Omental fat pad (tissue), 4 donors: ENCODE results near the gene SMPDL3A. TPM values are rescaled to one million over a fixed set of nuclear protein-coding genes. Genes with fewer than 3 reads are reported as not detected.

Experiments
- ATAC-seq: fragments of 150-250 bp; one replicate; pipeline ENCODE4 v1.9.1; 2016; ENCODE audit warnings: mild to moderate bottlenecking, moderate library complexity; ENCODE audit not compliant: low FRiP score
- DNase-seq: peaks from one replicate; pipeline ENCODE4 v3.0.0-alpha.2; 2019; ENCODE audit warnings: low spot score
- total RNA-seq, 4 donors: library from RNA; depleted of rRNA; stranded (reverse); fragments of >200 nt; gene quantifications; one replicate each; pipeline ENCODE4 v1.1.0, GENCODE V29; 2016
- TF ChIP-seq, protein P1 (sequence below), 3 donors: fragments of 450-650 bp; IDR thresholded peaks; one replicate each; pipeline ENCODE4 v1.5.1; 2016 to 2017; ENCODE audit warnings: antibody characterized with exemption in 3 of 3, mild to moderate bottlenecking in 3 of 3, moderate library complexity in 2 of 3

Gene SMPDL3A
- total RNA-seq, 4 donors from 2014 or later: 5.8 to 19.1 (median 15.1) TPM

GRCh38 chr6:122778302-122778701, 10.8 kb upstream of the SMPDL3A start:
- ATAC-seq (no peak), DNase-seq (no peak)
- TF ChIP-seq, protein P1, sequence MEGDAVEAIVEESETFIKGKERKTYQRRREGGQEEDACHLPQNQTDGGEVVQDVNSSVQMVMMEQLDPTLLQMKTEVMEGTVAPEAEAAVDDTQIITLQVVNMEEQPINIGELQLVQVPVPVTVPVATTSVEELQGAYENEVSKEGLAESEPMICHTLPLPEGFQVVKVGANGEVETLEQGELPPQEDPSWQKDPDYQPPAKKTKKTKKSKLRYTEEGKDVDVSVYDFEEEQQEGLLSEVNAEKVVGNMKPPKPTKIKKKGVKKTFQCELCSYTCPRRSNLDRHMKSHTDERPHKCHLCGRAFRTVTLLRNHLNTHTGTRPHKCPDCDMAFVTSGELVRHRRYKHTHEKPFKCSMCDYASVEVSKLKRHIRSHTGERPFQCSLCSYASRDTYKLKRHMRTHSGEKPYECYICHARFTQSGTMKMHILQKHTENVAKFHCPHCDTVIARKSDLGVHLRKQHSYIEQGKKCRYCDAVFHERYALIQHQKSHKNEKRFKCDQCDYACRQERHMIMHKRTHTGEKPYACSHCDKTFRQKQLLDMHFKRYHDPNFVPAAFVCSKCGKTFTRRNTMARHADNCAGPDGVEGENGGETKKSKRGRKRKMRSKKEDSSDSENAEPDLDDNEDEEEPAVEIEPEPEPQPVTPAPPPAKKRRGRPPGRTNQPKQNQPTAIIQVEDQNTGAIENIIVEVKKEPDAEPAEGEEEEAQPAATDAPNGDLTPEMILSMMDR (IDR thresholded peaks at IDR 0.05): no peak

- no peak for ATAC-seq
- TF ChIP-seq, protein P1 (IDR thresholded peaks at IDR 0.05): no peak
- DNase-seq: no peak
Observed at GRCh38 chr6:122778985-122779661, 9.9 kb upstream of the SMPDL3A start.

DNA sequence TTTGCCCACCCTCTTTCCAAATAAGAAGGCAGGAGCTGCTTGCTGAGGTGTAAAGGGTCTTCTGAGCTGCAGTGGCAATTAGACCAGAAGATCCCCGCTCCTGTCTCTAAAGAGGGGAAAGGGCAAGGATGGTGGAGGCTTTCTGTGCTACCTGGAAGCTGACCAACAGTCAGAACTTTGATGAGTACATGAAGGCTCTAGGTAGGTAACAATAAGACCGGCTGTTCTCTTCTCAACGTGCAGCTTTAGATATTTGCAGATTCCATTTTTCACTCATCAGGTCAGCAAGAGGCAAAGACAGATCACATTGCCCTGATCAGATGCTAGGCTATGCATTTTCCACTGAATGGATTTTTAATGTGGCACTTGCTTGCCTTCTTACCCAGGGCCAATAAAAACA, 9.4 kb upstream of the SMPDL3A start, which contains the start of gene FABP7:
FABP7 (plus strand) TSS at position 50 of the 400 bp plus-strand sequence; CDS start at position 129, 79 bp downstream.
- ATAC-seq (no peak), DNase-seq (no peak)

DNA sequence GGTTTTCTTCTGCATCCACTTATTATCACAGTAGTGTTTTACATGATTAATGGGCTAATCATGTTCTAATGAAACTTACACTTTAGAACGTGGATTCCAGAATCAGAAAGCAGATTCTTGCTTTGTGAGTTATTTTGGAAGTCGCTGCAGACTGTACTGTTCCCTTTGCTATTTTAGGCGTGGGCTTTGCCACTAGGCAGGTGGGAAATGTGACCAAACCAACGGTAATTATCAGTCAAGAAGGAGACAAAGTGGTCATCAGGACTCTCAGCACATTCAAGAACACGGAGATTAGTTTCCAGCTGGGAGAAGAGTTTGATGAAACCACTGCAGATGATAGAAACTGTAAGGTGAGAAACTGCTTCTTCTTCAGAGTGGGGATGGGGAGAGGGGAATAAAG, 8.9 kb upstream of the SMPDL3A start:
- ATAC-seq: no peak
- DNase-seq: no peak
- TF ChIP-seq, protein P1 (IDR thresholded peaks at IDR 0.05): no peak

More for the DNA sequence above, 9.4 kb upstream of the SMPDL3A start, which contains the start of gene FABP7:
- TF ChIP-seq, protein P1 (IDR thresholded peaks at IDR 0.05): no peak

- no peak for DNase-seq
- ATAC-seq: no peak
Observed at GRCh38 chr6:122781716-122782115, 7.3 kb upstream of the SMPDL3A start.

DNA sequence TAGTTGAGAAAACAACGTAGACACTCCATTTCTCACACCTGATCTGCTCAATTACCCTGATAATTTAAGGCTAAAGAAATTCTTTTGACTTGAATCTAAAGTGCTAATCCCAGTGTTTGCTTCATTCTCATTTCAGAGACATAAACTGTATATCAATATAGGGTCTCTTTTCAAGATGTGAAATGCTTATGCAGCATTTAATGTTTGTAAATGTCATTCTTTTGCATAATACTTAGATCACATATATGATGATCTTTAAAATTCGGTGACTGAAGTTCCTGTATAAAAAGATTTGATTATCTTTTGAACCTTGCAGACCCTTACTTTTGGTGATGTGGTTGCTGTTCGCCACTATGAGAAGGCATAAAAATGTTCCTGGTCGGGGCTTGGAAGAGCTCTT, 5.7 kb upstream of the SMPDL3A start:
- no peak for ATAC-seq
- TF ChIP-seq, protein P1 (IDR thresholded peaks at IDR 0.05): no peak
- no peak for DNase-seq

More at GRCh38 chr6:122781716-122782115, 7.3 kb upstream of the SMPDL3A start:
- TF ChIP-seq, protein P1 (IDR thresholded peaks at IDR 0.05): no peak

GRCh38 chr6:122785891-122786290, 3.2 kb upstream of the SMPDL3A start:
- TF ChIP-seq, protein P1 (IDR thresholded peaks at IDR 0.05): no peak
- no peak for ATAC-seq
- no peak for DNase-seq
